ENCODE results near the gene UTF1.
"Not testable (repeated sequence)": the region's sequence is repeated elsewhere in the genome, so short reads cannot be mapped to it uniquely, and the experiment has no call there.

The UTF1 gene

DNA sequence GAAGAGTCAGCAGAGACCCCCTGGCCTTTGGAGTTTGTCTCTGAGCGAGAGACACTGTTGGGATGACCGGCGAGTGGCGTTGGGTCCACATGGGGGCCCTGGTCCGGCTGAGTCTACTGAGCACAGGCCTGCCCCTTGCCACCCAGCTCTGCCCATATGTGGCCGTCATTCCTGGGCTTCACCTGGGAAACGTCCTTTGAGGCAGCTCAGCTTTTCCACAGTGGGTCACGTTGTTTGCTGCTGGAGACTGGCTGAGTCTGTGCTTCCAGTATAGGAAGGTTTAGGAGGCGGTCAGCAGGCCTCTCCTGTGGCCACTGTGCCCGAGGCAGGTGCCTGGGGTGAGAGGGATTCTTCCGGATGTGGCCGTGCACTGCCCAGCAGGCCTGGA lies 29.6 kb downstream of the UTF1 start:
- H3K9me3 Mint-ChIP-seq = no peaks in the 10 kb centered on the region
- H3K36me3 Mint-ChIP-seq (ENCODE audit: low read depth) = peaks cover 24% of the 10 kb centered on the region
- peak overlapping the region; percentile 57 for H3K4me3 Mint-ChIP-seq
- H3K4me1 Mint-ChIP-seq (ENCODE audit: low read depth) = peaks cover 78% of the 10 kb centered on the region
- intact Hi-C loops (cut with micrococcal nuclease) = loop anchor here (1.0 to 5.0 kb wide), 3 partner anchors 19 to 247 kb away; partner anchors contain the start of genes TUBGCP2 and ZNF511
- H3K27me3 Mint-ChIP-seq = peaks cover 3% of the 10 kb centered on the region
- peak overlapping the region; percentile 100 for H3K27ac Mint-ChIP-seq

DNA sequence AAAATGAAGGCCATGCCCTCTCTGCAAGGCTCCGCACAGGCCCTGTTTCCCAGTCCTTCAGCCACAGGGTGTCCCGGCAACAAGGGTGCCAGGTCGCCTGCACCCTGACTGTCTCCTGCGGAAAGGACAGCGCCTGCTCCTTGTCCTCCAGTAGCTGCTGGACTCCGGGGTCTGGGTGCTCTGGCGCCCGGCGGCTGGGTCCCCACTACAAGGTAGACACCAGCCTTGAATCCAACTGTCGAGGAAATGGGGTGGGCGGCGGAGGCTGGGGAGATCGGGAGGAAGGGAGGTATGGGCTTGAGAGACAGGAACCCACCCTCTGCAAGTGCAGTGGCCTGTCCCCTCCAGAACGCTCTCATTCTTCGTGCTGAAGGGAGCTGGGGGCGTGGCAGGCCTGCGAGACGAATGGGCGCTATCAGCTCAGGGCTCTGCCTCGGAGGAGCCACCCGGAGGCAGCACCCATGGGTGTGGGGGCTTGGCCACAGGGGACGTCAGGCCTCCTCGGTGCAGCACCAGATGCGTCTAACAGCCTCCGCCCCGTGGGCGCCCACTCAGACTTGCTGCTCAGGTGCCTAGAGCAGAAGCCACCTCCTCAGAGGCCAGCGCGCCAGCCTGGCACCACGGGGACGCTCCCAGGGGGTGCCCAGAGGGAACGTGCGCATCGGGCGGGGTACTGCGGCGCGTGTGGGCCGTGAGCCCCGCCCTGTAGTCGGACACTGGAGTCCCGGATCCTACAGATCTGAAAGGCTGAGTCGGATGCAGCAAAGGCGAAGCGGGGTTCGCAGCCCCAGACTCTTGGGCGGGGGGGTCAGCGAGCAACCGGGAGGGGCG lies 31.1 kb downstream of the UTF1 start:
- intact Hi-C loops (cut with micrococcal nuclease) = no loop called here
- Mint-ChIP-seq H3K27ac (peak overlapping the region; percentile 100), H3K9me3 (no peaks in the 10 kb centered on the region), H3K27me3 (no peaks in the 10 kb centered on the region), H3K36me3 (ENCODE audit: low read depth) (peaks cover 35% of the 10 kb centered on the region), H3K4me1 (ENCODE audit: low read depth) (peaks cover 82% of the 10 kb centered on the region), H3K4me3 (peak overlapping the region; percentile 76)

DNA sequence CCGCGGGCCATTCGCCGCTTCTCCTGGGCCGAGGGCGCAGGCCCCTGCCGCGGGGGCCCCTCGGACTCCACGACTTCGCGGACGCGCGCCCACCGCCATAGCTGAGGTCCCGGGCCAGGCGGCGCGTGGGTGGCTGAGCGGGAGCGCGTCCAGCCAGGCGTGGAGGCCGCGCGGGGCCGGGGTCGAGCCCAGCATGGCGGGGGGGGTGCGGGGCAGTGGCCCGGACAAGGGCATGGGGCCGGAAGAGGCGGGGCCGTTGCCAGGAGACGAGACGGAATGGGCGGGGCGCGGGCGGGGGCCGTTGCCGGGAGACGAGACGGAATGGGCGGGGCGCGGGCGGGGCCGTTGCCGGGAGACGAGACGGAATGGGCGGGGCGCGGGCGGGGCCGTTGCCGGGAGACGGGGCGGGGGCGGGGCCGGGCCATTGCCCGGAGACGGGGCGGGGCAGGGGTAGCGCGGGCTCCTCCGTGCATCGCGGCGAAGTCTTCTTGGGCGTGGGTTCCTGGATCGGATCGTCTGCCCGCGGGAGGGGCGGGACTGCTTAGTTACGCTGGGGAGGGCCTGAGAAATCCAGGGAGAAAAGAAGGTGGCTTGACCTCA lies 31.8 kb downstream of the UTF1 start:
- Mint-ChIP-seq H3K9me3 (no peaks in the 10 kb centered on the region), H3K27me3 (no peaks in the 10 kb centered on the region), H3K4me3 (peak overlapping the region; percentile 76), H3K4me1 (ENCODE audit: low read depth) (peaks cover 89% of the 10 kb centered on the region), H3K36me3 (ENCODE audit: low read depth) (peaks cover 42% of the 10 kb centered on the region), H3K27ac (peak overlapping the region; percentile 100)
- intact Hi-C loops (cut with micrococcal nuclease) = no loop called here

DNA sequence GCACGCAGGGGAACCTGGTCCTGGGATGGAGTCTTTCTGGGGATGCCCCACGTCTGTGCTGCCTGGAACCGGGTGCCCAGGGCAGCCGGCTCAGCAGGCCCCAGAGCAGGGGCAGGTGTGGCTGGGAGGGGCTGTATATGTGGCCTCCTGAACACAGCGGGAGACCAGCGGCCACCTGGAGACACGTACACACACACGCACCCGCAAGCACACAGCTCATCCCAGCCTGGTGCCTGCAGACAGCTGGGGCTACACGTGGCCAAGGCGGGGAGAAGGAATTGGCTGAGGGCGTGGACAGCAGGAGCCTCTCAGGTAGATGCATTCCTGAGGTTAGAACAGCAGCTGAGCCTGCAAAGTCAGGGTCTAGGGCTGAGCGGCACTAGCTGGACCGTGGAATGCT lies 32.7 kb downstream of the UTF1 start:
- Mint-ChIP-seq H3K27me3 (no peaks in the 10 kb centered on the region), H3K4me1 (ENCODE audit: low read depth) (peaks cover 82% of the 10 kb centered on the region), H3K9me3 (no peaks in the 10 kb centered on the region), H3K27ac (peak overlapping the region; percentile 100), H3K36me3 (ENCODE audit: low read depth) (peaks cover 51% of the 10 kb centered on the region), H3K4me3 (peak overlapping the region; percentile 39)
- intact Hi-C loops (cut with micrococcal nuclease) = no loop called here

DNA sequence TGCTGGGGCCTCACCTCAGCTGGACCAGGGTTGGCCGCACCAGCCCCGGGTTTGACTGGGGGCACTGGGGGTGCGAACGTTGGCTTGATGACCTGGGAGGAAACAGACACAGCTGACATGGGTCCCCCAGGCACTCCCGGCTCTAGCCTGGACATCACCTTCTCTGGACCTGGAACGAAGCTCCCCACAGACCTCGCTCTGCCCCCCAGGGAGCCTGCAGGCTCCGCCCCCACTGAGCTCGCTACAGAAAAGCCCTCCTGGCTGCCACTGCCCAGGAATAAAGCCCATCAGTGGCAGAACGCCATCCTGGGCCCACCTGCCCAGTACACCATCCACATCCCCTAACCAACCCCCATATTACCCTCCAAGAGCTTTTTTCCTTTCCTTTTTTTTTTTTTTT lies 33.7 kb downstream of the UTF1 start:
- H3K36me3 Mint-ChIP-seq (ENCODE audit: low read depth) = peaks cover 60% of the 10 kb centered on the region
- H3K9me3 Mint-ChIP-seq = no peaks in the 10 kb centered on the region
- H3K4me1 Mint-ChIP-seq (ENCODE audit: low read depth) = peaks cover 74% of the 10 kb centered on the region
- H3K27ac Mint-ChIP-seq = peak overlapping the region; percentile 100
- no peaks in the 10 kb centered on the region for H3K27me3 Mint-ChIP-seq
- no peak overlapping the region for H3K4me3 Mint-ChIP-seq
- intact Hi-C loops (cut with micrococcal nuclease) = no loop called here

DNA sequence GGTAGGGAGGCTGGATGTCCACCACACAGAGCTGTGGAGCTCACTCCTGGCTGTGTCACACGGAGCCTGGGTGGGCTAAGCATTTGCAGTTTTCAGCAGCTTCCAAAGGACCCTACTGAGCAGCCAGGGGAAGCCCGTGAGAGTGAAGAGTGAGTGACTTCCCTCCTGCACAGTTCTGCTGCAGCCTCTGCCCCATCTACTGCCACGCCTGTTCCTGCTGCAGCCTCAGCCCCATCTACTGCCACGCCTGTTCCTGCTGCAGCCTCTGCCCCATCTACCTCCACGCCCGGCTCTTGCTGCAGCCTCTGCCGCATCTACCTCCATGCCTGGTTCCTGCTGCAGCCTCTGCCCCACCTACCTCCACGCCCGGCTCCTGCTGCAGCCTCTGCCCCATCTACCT lies 34.4 kb downstream of the UTF1 start:
- H3K4me1 Mint-ChIP-seq (ENCODE audit: low read depth) = peaks cover 66% of the 10 kb centered on the region
- H3K27ac Mint-ChIP-seq = peak overlapping the region; percentile 100
- H3K4me3 Mint-ChIP-seq = peak overlapping the region; percentile 45
- no peaks in the 10 kb centered on the region for H3K27me3 Mint-ChIP-seq
- peaks cover 68% of the 10 kb centered on the region for H3K36me3 Mint-ChIP-seq (ENCODE audit: low read depth)
- no peaks in the 10 kb centered on the region for H3K9me3 Mint-ChIP-seq
- intact Hi-C loops (cut with micrococcal nuclease) = no loop called here

DNA sequence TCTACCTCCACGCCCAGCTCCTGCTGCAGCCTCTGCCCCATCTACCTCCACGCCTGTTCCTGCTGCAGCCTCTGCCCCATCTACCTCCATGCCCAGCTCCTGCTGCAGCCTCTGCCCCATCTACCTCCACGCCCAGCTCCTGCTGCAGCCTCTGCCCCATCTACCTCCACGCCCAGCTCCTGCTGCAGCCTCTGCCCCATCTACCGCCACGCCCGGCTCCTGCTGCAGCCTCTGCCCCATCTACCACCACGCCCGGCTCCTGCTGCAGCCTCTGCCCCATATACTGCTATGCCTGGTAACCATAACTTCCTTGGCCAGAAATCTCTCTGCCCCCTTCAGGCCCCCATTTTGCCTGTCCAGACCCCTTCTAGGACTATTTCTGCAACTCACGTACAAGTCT lies 35.0 kb downstream of the UTF1 start:
- H3K9me3 Mint-ChIP-seq; H3K4me3 Mint-ChIP-seq; intact Hi-C loops (cut with micrococcal nuclease); H3K27me3 Mint-ChIP-seq: not testable (repeated sequence)
- Mint-ChIP-seq H3K27ac (peak overlapping the region; percentile 100), H3K4me1 (ENCODE audit: low read depth) (peaks cover 60% of the 10 kb centered on the region), H3K36me3 (ENCODE audit: low read depth) (peaks cover 74% of the 10 kb centered on the region)

DNA sequence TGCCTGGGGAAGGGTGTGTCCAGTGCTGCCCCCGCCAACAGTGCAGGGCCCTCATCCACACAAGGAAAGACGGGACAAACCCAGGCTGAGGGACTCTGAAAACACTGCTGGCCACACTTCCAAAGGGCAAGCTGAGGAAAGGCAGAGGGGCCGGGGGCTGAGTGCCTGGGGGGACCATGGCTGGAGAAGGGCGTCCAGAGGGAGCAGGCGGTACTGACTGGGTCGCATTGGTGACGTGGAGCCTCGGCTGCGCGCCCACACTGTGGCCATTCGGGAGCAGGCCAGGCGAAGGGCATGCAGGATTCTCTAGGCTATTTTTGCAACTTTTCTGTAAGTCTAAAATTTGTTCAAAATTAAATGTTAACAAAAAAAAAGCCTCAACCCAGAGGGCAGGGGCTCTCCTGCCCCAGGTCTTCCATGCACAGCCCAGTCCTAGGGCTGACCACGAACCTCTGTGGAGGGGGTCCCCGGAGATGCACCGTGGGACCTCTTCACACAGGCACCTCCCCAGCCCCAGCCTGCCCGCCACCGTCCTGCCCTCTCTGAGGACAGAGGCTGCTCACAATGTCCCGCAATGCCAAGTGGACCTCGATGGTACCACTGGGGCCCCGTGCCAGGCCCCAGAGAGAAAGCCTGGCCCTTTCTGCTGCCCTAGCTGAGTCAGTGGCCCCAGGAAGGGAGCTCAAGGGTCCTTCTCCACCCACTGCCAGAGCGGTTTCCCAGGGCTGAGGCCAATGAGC lies 36.2 kb downstream of the UTF1 start:
- intact Hi-C loops (cut with micrococcal nuclease) = no loop called here

DNA sequence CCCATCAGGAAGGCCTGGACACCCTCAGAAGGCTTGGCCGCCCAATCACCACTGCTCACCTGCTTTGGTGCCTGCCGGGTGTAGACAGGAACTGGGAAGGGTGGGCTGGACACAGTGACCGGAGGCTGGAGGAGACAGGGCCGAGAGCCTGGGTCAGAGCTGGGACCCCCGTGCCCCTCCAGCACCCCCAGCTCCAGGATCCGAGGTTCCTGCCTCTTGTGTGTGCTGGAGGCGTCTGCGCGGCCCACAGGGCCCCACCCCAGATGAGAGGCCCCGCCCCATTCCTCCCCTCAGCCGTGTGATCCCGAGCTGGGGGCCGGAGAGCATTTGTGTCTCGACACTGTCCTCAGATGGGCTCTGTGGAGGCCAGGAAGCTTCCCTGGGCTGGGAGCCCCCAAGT lies 37.3 kb downstream of the UTF1 start:
- Mint-ChIP-seq H3K4me1 (ENCODE audit: low read depth) (peaks cover 51% of the 10 kb centered on the region), H3K27me3 (no peaks in the 10 kb centered on the region), H3K9me3 (no peaks in the 10 kb centered on the region), H3K27ac (no peak overlapping the region), H3K4me3 (no peak overlapping the region), H3K36me3 (ENCODE audit: low read depth) (peaks cover 95% of the 10 kb centered on the region)
- intact Hi-C loops (cut with micrococcal nuclease) = no loop called here

More for the DNA sequence above, 36.2 kb downstream of the UTF1 start:
- no peaks in the 10 kb centered on the region for H3K27me3 Mint-ChIP-seq
- H3K27ac Mint-ChIP-seq = peak overlapping the region; percentile 100
- H3K36me3 Mint-ChIP-seq (ENCODE audit: low read depth) = peaks cover 86% of the 10 kb centered on the region
- peaks cover 49% of the 10 kb centered on the region for H3K4me1 Mint-ChIP-seq (ENCODE audit: low read depth)
- no peak overlapping the region for H3K4me3 Mint-ChIP-seq
- H3K9me3 Mint-ChIP-seq = no peaks in the 10 kb centered on the region

DNA sequence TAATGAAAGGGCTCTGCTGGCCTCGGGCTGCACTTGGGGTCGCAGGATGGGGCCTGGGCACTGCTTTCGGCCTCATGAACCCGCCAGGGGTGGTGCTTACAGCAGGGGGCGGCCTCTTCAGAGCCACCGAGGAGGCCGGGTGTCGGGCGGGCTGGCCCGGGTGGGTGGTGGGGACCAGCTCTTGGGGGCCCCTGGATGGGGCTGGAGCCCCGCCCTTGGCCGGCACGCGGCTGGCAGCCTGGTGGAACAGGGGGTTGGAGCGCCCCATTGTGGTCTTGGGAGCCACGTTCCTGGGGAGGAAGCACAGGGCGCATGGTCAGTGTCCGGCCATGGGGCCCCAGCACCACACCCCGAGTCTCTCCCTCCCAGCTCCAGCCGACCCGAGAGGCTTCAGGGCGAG lies 37.8 kb downstream of the UTF1 start:
- peaks cover 51% of the 10 kb centered on the region for H3K4me1 Mint-ChIP-seq (ENCODE audit: low read depth)
- H3K27me3 Mint-ChIP-seq = no peaks in the 10 kb centered on the region
- no peaks in the 10 kb centered on the region for H3K9me3 Mint-ChIP-seq
- intact Hi-C loops (cut with micrococcal nuclease) = no loop called here
- H3K36me3 Mint-ChIP-seq (ENCODE audit: low read depth) = peaks cover 95% of the 10 kb centered on the region
- H3K27ac Mint-ChIP-seq = no peak overlapping the region
- H3K4me3 Mint-ChIP-seq = no peak overlapping the region

DNA sequence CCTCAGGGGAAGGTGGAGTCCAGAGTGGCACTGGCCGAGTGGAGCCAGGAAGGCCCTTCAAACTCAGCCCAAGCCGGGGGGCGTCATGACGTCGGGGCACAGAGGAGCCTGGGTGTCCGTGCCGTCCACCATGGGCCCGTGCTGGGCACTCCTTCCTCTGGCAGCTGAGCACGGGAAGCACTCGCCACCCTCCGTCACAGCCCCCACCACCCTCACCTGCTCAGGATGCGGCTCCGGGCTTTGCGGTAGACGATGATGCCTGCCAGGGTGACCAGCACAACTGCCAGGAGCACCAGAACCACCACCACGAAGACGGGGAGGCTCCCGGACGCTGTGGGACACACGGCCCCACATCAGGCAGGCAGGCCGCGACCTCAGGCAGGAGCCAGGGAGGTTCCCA lies 38.5 kb downstream of the UTF1 start:
- H3K4me3 Mint-ChIP-seq = no peak overlapping the region
- intact Hi-C loops (cut with micrococcal nuclease) = no loop called here
- no peak overlapping the region for H3K27ac Mint-ChIP-seq
- peaks cover 46% of the 10 kb centered on the region for H3K4me1 Mint-ChIP-seq (ENCODE audit: low read depth)
- H3K36me3 Mint-ChIP-seq (ENCODE audit: low read depth) = peaks cover 95% of the 10 kb centered on the region
- H3K9me3 Mint-ChIP-seq = no peaks in the 10 kb centered on the region
- no peaks in the 10 kb centered on the region for H3K27me3 Mint-ChIP-seq

DNA sequence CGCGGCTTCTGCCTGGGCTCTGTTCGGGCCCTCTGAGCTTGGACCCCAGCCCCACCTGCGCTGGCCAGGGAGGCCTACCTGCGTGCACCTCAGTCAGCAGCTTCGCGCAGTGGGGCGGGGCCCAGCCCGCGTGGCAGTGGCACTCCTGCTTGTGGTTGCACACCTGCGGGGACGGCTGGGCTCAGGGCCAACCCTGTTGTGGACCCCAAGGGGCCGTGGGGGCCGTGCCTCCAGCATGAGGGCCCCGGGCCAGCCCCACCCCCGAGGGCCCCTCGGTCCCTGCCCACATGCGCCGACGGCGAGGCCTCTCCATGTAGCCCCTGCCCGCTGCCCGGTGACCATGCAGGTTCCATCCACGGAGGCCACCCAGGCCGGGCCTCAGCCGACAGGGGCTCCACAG lies 39.4 kb downstream of the UTF1 start:
- Mint-ChIP-seq H3K9me3 (no peaks in the 10 kb centered on the region), H3K36me3 (ENCODE audit: low read depth) (peaks cover 94% of the 10 kb centered on the region), H3K27ac (no peak overlapping the region), H3K4me3 (no peak overlapping the region), H3K4me1 (ENCODE audit: low read depth) (peaks cover 37% of the 10 kb centered on the region), H3K27me3 (no peaks in the 10 kb centered on the region)
- intact Hi-C loops (cut with micrococcal nuclease) = no loop called here

DNA sequence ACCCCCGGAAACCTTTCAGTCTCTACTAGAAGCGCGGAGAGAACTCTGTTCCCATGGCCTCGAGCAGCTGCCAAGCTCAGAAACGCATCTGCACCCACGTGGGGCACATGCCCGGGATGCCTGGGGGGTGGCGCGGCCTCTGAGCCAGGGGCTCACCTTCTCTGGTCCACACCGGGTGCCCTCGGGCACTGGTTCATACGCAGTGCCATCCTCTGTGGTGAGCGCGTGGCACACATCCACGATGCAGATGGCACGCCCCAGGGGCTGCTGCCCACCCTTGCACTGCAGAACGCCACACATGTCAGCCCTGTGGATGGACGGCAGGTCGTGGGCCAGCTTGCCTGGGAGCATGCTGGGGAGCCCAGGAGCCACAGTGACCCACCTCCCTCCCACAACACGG lies 40.2 kb downstream of the UTF1 start:
- Mint-ChIP-seq H3K27ac (no peak overlapping the region), H3K36me3 (ENCODE audit: low read depth) (peaks cover 97% of the 10 kb centered on the region), H3K4me1 (ENCODE audit: low read depth) (peaks cover 37% of the 10 kb centered on the region), H3K9me3 (no peaks in the 10 kb centered on the region), H3K27me3 (no peaks in the 10 kb centered on the region), H3K4me3 (no peak overlapping the region)
- intact Hi-C loops (cut with micrococcal nuclease) = no loop called here

DNA sequence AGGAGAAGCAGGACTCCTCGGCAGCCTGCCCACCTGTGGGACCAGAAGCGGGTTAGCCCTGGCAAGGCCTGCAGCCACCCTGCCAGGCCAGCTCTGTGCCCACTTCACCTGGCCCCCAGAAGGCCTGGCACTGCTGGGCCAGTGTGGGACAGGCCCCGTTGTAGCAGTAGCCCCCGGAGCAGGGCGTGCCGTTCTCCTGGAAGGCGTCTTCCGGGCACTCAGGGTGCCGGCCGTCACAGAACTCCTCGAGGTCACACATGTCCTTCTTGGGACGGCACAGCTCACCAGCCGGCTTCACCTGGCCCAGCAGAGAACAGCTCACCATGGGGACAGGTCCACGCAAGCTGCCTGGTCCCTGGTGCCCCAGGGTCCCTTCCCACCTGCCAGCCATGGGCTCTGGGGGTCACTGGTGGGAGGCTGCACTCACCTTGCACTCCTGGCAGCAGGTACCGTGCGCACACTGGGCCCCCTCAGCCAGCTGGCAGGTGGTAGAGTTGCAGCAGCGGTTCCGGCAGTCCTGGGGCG lies 40.8 kb downstream of the UTF1 start:
- H3K4me3 Mint-ChIP-seq = no peak overlapping the region
- no peaks in the 10 kb centered on the region for H3K9me3 Mint-ChIP-seq
- intact Hi-C loops (cut with micrococcal nuclease) = no loop called here
- peaks cover 37% of the 10 kb centered on the region for H3K4me1 Mint-ChIP-seq (ENCODE audit: low read depth)
- H3K36me3 Mint-ChIP-seq (ENCODE audit: low read depth) = peaks cover 98% of the 10 kb centered on the region
- H3K27me3 Mint-ChIP-seq = no peaks in the 10 kb centered on the region
- no peak overlapping the region for H3K27ac Mint-ChIP-seq
